H1 (cell line): ENCODE measurements around the gene LIAS.

ENCODE experiments used
- GABPA ChIP-seq: IDR thresholded peaks from 2 replicates; pipeline ENCODE4 v1.6.1; 2011; ENCODE audit warnings: mild to moderate bottlenecking, low read length, moderate library complexity, borderline replicate concordance; ENCODE audit not compliant: insufficient read depth
- MAFK ChIP-seq: IDR thresholded peaks from 2 replicates; pipeline ENCODE4 v1.6.1; 2012; ENCODE audit warnings: low read depth, mild to moderate bottlenecking, improper control_type of control experiment, low read length
- POLR2AphosphoS5 ChIP-seq: IDR thresholded peaks from 2 replicates; pipeline ENCODE4 v1.6.1; 2011; ENCODE audit warnings: low read depth, low read length
- SRF ChIP-seq: IDR thresholded peaks from 2 replicates; pipeline ENCODE4 v1.6.1; 2011; ENCODE audit warnings: mild to moderate bottlenecking, low read depth, low read length, moderate library complexity
- TF ChIP-seq, protein P1 (sequence below), 3 experiments: IDR thresholded peaks; 1 replicate in 2 of 3; 2 replicates in 1 of 3; pipeline versions ENCODE4 v1.5.1 to v1.6.1; 2011; ENCODE audit warnings: low read length in 3 of 3, mild to moderate bottlenecking in 3 of 3, inconsistent platforms in 2 of 3, low read depth in 1 of 3, moderate library complexity in 1 of 3; ENCODE audit not compliant: insufficient read depth in 1 of 3; ENCODE audit errors: control extremely low read depth in 1 of 3

DNA sequence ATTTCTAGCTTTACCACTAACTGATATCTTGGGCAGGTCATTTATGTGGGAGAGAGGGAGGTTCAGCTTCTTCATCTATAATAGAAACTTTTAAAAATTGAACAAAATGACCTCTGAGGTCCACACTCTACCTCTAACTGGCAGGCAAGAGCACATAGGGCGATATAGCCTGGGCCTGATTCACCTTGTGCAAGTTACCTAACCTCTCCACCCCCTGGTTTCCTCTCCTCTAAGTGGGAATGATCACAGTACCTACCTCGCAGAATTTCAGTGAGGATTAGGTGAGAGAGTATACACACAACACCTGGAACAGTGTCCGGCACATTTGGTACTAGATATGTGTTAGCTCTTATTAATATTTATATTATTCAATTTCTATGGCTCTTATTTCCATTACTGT lies 36.6 kb upstream of the LIAS start:
- no peak for TF ChIP-seq SRF
- TF ChIP-seq GABPA = no peak
- TF ChIP-seq, protein P1, sequence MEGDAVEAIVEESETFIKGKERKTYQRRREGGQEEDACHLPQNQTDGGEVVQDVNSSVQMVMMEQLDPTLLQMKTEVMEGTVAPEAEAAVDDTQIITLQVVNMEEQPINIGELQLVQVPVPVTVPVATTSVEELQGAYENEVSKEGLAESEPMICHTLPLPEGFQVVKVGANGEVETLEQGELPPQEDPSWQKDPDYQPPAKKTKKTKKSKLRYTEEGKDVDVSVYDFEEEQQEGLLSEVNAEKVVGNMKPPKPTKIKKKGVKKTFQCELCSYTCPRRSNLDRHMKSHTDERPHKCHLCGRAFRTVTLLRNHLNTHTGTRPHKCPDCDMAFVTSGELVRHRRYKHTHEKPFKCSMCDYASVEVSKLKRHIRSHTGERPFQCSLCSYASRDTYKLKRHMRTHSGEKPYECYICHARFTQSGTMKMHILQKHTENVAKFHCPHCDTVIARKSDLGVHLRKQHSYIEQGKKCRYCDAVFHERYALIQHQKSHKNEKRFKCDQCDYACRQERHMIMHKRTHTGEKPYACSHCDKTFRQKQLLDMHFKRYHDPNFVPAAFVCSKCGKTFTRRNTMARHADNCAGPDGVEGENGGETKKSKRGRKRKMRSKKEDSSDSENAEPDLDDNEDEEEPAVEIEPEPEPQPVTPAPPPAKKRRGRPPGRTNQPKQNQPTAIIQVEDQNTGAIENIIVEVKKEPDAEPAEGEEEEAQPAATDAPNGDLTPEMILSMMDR (IDR thresholded peaks at IDR 0.05; ENCODE audit: control extremely low read depth in 1 of 3, insufficient read depth in 1 of 3, low read depth in 1 of 3, low read length in 3 of 3) = no peak
- no peak for TF ChIP-seq MAFK
- TF ChIP-seq POLR2AphosphoS5 = no peak
